Fibroblast of the aortic adventitia (primary cell): ENCODE measurements around the gene ITGB2. TPM values are rescaled to one million over a fixed set of nuclear protein-coding genes. Genes with fewer than 3 reads are reported as not detected.

Experiments used
- DNase-seq: peaks from one replicate; pipeline ENCODE4 v3.0.0-alpha.2; 2010; ENCODE audit warnings: low read depth
- H3K4me3 ChIP-seq: 2 replicates; pipeline ENCODE4 v1.5.1; 2011; ENCODE audit warnings: low read depth, mild to moderate bottlenecking, control low read depth, low read length, moderate library complexity
- total RNA-seq: library from RNA; depleted of rRNA; stranded (reverse); fragments of >200 nt; gene quantifications from 2 replicates; pipeline ENCODE4 v1.2.3, GENCODE V29; 2012; ENCODE audit warnings: low replicate concordance
- TF ChIP-seq, protein P1 (sequence below): IDR thresholded peaks from 2 replicates; pipeline ENCODE4 v1.5.1; 2011; ENCODE audit warnings: mild to moderate bottlenecking, low read length, control low read depth, inconsistent platforms; ENCODE audit not compliant: insufficient read depth

The ITGB2 gene
- total RNA-seq, 1 donor: 0.09 TPM

- H3K4me3 ChIP-seq: no peak overlapping the region
- peak; percentile 66 for DNase-seq
- TF ChIP-seq, protein P1, sequence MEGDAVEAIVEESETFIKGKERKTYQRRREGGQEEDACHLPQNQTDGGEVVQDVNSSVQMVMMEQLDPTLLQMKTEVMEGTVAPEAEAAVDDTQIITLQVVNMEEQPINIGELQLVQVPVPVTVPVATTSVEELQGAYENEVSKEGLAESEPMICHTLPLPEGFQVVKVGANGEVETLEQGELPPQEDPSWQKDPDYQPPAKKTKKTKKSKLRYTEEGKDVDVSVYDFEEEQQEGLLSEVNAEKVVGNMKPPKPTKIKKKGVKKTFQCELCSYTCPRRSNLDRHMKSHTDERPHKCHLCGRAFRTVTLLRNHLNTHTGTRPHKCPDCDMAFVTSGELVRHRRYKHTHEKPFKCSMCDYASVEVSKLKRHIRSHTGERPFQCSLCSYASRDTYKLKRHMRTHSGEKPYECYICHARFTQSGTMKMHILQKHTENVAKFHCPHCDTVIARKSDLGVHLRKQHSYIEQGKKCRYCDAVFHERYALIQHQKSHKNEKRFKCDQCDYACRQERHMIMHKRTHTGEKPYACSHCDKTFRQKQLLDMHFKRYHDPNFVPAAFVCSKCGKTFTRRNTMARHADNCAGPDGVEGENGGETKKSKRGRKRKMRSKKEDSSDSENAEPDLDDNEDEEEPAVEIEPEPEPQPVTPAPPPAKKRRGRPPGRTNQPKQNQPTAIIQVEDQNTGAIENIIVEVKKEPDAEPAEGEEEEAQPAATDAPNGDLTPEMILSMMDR: no peak
Measured at GRCh38 chr21:44958471-44959191, 37.9 kb upstream of the ITGB2 start.

GRCh38 chr21:44957901-44958451 lies 37.3 kb upstream of the ITGB2 start:
- TF ChIP-seq, protein P1: no peak
- no peak for DNase-seq
- no peak overlapping the region for H3K4me3 ChIP-seq

GRCh38 chr21:44957047-44957831 lies 36.5 kb upstream of the ITGB2 start:
- no peak overlapping the region for H3K4me3 ChIP-seq
- TF ChIP-seq, protein P1: no peak
- no peak for DNase-seq

DNA sequence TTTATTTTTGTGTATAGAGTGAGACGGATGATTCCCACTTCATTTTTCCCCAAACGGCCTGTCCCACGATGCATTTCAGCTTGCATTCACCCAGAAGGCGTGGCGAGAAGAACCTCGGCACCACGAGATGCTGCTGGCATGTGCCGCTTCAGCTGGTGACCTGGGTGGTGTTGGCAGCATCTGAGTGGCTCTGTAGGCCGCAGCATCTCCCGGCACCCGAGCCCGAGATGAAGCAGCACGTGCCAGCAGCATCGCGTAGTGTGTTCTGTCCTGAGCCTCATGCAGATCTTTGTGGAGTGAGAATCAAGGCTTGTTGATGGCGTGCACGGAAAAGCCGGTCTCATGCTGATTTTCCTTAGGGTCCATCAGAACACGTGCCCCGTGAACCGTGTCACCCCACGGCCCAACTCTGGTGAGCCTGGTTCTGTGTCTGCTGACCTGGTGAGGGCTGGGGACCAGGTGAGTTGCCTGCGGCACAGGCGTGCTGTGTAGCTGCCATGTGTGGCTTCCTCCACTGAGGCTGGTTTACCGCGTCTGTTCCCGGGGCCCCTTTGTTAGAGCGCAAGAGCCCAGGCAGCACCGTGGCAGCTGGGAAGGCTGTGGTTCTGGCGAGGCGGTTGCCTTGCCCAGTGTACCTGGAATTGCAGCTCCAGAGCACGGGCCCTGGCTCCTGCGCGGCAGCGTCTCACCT lies 35.8 kb upstream of the ITGB2 start:
- TF ChIP-seq, protein P1: no peak
- H3K4me3 ChIP-seq: no peak overlapping the region
- no peak for DNase-seq

GRCh38 chr21:44955798-44956175 lies 35.1 kb upstream of the ITGB2 start:
- no peak for DNase-seq
- H3K4me3 ChIP-seq: no peak overlapping the region
- TF ChIP-seq, protein P1: no peak

GRCh38 chr21:44955141-44955797 lies 34.6 kb upstream of the ITGB2 start:
- TF ChIP-seq, protein P1: no peak
- no peak overlapping the region for H3K4me3 ChIP-seq
- no peak for DNase-seq
